ENCODE data around the gene COL12A1. TPM values are rescaled to one million over a fixed set of nuclear protein-coding genes. Genes with fewer than 3 reads are reported as not detected.

The COL12A1 gene
- total RNA-seq, 1 experiment from 2014 or later = 0.96 TPM

- WGBS (ENCODE audit: extremely low coverage, insufficient read length, low lambda C conversion rate) = no CpG with 5 or more reads among the region's 9 CpGs
- TF ChIP-seq CTCF (conservative IDR thresholded peaks at IDR 0.05) = no peak
- no peaks in the 10 kb centered on the region for H3K27me3 Mint-ChIP-seq (ENCODE audit: low read depth)
- H3K27ac ChIP-seq (ENCODE audit: insufficient read length, low read depth, low read length) = no peak overlapping the region
- no peak overlapping the region for H3K4me2 ChIP-seq (ENCODE audit: insufficient read depth, insufficient read length, low read length)
- no peak overlapping the region for H4K5ac ChIP-seq (ENCODE audit: insufficient read length, low read depth, low read length)
- H3K79me2 ChIP-seq (ENCODE audit: insufficient read depth, low read length) = no peaks in the 10 kb centered on the region
- H3K23me2 ChIP-seq (ENCODE audit: insufficient read length, low read depth, low read length, poor library complexity, severe bottlenecking) = no peaks in the 10 kb centered on the region
- no peak overlapping the region for H3K56ac ChIP-seq (ENCODE audit: insufficient read length, low read depth, low read length)
- no peaks in the 10 kb centered on the region for H3K9me3 ChIP-seq (ENCODE audit: control insufficient read depth, low read depth, low read length)
- no peak overlapping the region for H2BK12ac ChIP-seq (ENCODE audit: insufficient read length, low read depth, low read length)
- DNase-seq = no peak
- no peak overlapping the region for H2BK120ac ChIP-seq (ENCODE audit: low read depth, low read length, poor library complexity, severe bottlenecking)
- H3K36me3 Mint-ChIP-seq (ENCODE audit: insufficient read depth in 1 of 3, low read depth in 3 of 3) = no peaks in the 10 kb centered on the region
- H3K4me1 ChIP-seq (ENCODE audit: insufficient read depth, low read length) = no peaks in the 10 kb centered on the region
- H2BK5ac ChIP-seq (ENCODE audit: insufficient read length, low read length) = no peak overlapping the region
- H3K18ac ChIP-seq (ENCODE audit: insufficient read length, low read depth, low read length) = no peak overlapping the region
- H3K23ac ChIP-seq (ENCODE audit: insufficient read length, low read depth, low read length) = no peak overlapping the region
- H3K27me3 ChIP-seq (ENCODE audit: insufficient read depth, low read length) = no peaks in the 10 kb centered on the region
- H3K9ac ChIP-seq (ENCODE audit: extremely low read depth, insufficient read length, low read length) = no peak overlapping the region
- H3K4me1 Mint-ChIP-seq = no peaks in the 10 kb centered on the region
- H3K14ac ChIP-seq (ENCODE audit: insufficient read depth, low read length) = no peak overlapping the region
- H3K79me1 ChIP-seq (ENCODE audit: insufficient read depth, low read depth, low read length, poor library complexity, severe bottlenecking) = no peaks in the 10 kb centered on the region
- no peak overlapping the region for H4K91ac ChIP-seq (ENCODE audit: insufficient read length, low read depth, low read length)
- H3K9me3 Mint-ChIP-seq = no peaks in the 10 kb centered on the region
- no peak overlapping the region for H2BK15ac ChIP-seq (ENCODE audit: low read depth, low read length)
- H2AK5ac ChIP-seq (ENCODE audit: insufficient read length, low read length) = no peak overlapping the region
- no peak overlapping the region for H2AFZ ChIP-seq (ENCODE audit: low read length)
- H3K4ac ChIP-seq (ENCODE audit: low read depth, low read length) = no peak overlapping the region
- H3K4me3 Mint-ChIP-seq = no peak overlapping the region
- H4K8ac ChIP-seq (replicated peaks; ENCODE audit: insufficient read length, low read depth, low read length) = no peak overlapping the region
- no peak overlapping the region for H3T11ph ChIP-seq (ENCODE audit: low read length)
- H3K27ac Mint-ChIP-seq = no peak overlapping the region
- H4K20me1 ChIP-seq (ENCODE audit: control insufficient read depth, insufficient read depth, insufficient read length) = no peaks in the 10 kb centered on the region
- no peak overlapping the region for H2BK20ac ChIP-seq (ENCODE audit: low read depth, low read length, poor library complexity, severe bottlenecking)
These were observed 75.1 kb downstream of the COL12A1 start for GRCh38 chr6:75130784-75131183.

Data from H9 (cell line).